Activated T-cell treated with anti-CD3 and anti-CD28 coated beads, Interleukin-2, amount 50 U/mL, for 48 hours (primary cell): ENCODE measurements around the gene CRMP1.

Experiments
- DNase-seq, 2 experiments: peaks; one replicate each; pipeline ENCODE4 v3.0.0-alpha.2; 2020

Gene CRMP1

GRCh38 chr4:5790546-5790857 lies 102.4 kb downstream of the CRMP1 start:
- no peak for DNase-seq

- no peak for DNase-seq
Observed at GRCh38 chr4:5789141-5789540, 103.7 kb downstream of the CRMP1 start.

- no peak for DNase-seq
Observed at GRCh38 chr4:5788144-5788543, 104.7 kb downstream of the CRMP1 start.

- DNase-seq = no peak
Observed at GRCh38 chr4:5787311-5787710, 105.6 kb downstream of the CRMP1 start.

- DNase-seq = no peak
Observed at GRCh38 chr4:5785806-5786680, 106.8 kb downstream of the CRMP1 start.

GRCh38 chr4:5784960-5785611 lies 107.8 kb downstream of the CRMP1 start:
- no peak for DNase-seq

- DNase-seq = no peak
Observed at GRCh38 chr4:5784021-5784420, 108.9 kb downstream of the CRMP1 start.

GRCh38 chr4:5783486-5783885 lies 109.4 kb downstream of the CRMP1 start:
- no peak for DNase-seq

- DNase-seq = no peak
Observed at GRCh38 chr4:5782829-5783476, 109.9 kb downstream of the CRMP1 start.

GRCh38 chr4:5781691-5782090 lies 111.2 kb downstream of the CRMP1 start:
- no peak for DNase-seq

GRCh38 chr4:5780831-5781480 lies 111.9 kb downstream of the CRMP1 start:
- no peak for DNase-seq

- DNase-seq = no peak
Observed at GRCh38 chr4:5776510-5776909, 116.4 kb downstream of the CRMP1 start.

- DNase-seq = no peak
Observed at GRCh38 chr4:5774416-5775036, 118.4 kb downstream of the CRMP1 start.

- no peak for DNase-seq
Observed at GRCh38 chr4:5773271-5773555, 119.7 kb downstream of the CRMP1 start.

- no peak for DNase-seq
Observed at GRCh38 chr4:5772528-5773270, 120.2 kb downstream of the CRMP1 start.
